Activated CD4-positive, alpha-beta memory T cell treated with anti-CD3 and anti-CD28 coated beads, Interleukin-2, amount 10 ng/mL, durations not matched to agents 7 days and 5 days (primary cell): ENCODE data around the gene ADAMTSL2. TPM values are rescaled to one million over a fixed set of nuclear protein-coding genes. Genes with fewer than 3 reads are reported as not detected.

ENCODE experiments used
- CTCF ChIA-PET: fragments of 350-600 bp; sonication (Branson Sonifier 250); formaldehyde crosslinking; loops from one replicate; lab custom pipeline; 2021; ENCODE audit warnings: antibody characterized with exemption, inconsistent platforms; lab: Charles Lee
- POLR2A ChIA-PET: fragments of 350-600 bp; sonication (Branson Sonifier 250); formaldehyde crosslinking; loops from one replicate; lab custom pipeline; 2021; ENCODE audit warnings: antibody characterized with exemption; lab: Charles Lee
- DNase-seq: peaks from one replicate; pipeline ENCODE4 v3.0.0-alpha.2; 2020
- H3K27ac Mint-ChIP-seq: one replicate; pipeline ENCODE4 v1.8.0; 2021; ENCODE audit warnings: mild to moderate bottlenecking, mixed read lengths
- H3K27me3 Mint-ChIP-seq: one replicate; pipeline ENCODE4 v1.8.0; 2021; ENCODE audit warnings: mixed read lengths
- H3K36me3 Mint-ChIP-seq: one replicate; pipeline ENCODE4 v1.8.0; 2021; ENCODE audit warnings: low read depth, mixed read lengths
- H3K4me1 Mint-ChIP-seq: one replicate; pipeline ENCODE4 v1.8.0; 2021; ENCODE audit warnings: mixed read lengths
- H3K4me3 Mint-ChIP-seq: one replicate; pipeline ENCODE4 v1.8.0; 2021; ENCODE audit warnings: mild to moderate bottlenecking, mixed read lengths
- H3K9me3 Mint-ChIP-seq: one replicate; pipeline ENCODE4 v1.8.0; 2021; ENCODE audit warnings: mixed read lengths
- total RNA-seq, 2 experiments: library from RNA; stranded (reverse); gene quantifications; one replicate each; pipeline ENCODE4 v1.2.3, GENCODE V29; 2021

Gene ADAMTSL2
- total RNA-seq, 2 experiments from 2014 or later, result not detected

DNA sequence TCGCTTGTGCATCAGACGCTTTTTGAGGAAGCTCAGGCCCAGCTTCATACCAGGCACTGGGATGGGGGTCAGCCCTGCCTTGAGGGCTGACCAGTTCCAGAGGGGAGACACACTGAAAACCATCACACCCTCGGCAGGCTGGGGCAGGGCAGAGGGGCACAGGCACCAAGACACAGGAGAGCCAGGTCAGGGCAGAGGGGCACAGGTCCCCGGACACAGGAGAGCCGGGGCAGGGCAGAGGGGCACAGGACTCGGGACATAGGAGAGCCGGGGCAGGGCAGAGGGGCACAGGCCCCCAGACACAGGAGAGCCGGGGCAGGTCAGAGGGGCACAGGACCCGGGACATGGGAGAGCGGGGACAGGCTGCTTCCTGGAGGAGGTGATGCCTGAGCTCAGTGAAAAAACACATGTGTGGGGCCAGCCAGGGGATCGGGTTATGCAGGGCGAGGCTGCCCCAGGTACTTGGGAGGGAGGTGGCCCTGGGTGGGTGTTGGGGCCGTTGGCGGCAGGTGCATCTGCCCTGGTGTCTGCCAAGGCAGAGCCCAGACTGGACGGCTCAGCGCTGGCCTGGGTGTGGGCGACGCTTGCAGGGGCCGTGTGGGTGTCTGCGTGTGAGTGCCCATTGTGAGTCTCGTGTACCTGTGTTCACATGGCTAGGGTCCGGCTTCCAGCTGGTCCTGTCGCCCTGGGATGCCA is 40.5 kb upstream of the ADAMTSL2 start:
- ChIA-PET CTCF (no interaction called here), POLR2A (interaction anchor here (1.0 kb wide), 1 partner anchor 15 kb away, joined by 3 read pairs; the partner anchor contains the start of gene SLC2A6)
- no peak overlapping the region for H3K27ac Mint-ChIP-seq
- H3K27me3 Mint-ChIP-seq, result peaks cover 3% of the 10 kb centered on the region
- H3K36me3 Mint-ChIP-seq, result no peaks in the 10 kb centered on the region
- no peak overlapping the region for H3K4me3 Mint-ChIP-seq
- no peak for DNase-seq
- peaks cover 3% of the 10 kb centered on the region for H3K9me3 Mint-ChIP-seq
- H3K4me1 Mint-ChIP-seq, result no peaks in the 10 kb centered on the region

DNA sequence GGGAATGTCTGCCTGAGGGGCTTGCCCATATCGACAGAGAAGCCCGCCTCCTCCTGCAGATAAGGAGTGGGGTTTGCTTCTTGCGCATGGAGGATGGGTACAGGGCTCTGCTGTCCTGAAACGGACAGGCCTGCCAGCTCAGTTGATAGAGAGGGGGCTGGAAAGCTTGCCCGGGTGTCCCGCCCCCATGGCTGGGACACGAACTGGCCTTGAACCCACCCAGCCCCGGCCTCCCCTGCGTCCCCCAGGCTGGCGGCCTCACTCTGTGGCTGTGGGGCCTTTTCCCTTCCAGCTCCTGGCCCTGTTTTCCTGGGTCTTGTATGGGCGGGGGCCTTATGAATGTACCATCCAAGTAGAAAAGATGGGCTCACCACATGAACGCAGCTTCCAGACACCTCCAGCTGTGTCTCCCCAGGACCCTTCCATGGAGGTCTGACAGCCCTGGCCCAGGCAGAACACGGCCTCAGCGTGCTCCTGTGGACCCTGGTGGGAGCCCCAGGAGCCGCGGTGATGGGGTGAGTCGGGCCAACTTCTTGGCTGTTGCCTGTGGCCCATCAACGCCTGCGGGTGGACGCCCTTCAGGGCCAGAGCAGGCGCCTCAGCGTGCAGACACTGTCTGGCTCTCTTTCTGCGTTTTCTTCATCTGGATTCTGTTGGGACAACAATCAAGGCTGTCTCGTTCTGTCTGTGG is 39.7 kb upstream of the ADAMTSL2 start:
- no peaks in the 10 kb centered on the region for H3K36me3 Mint-ChIP-seq
- ChIA-PET POLR2A (interaction anchor here (1.0 kb wide), 1 partner anchor 16 kb away, joined by 3 read pairs; the partner anchor contains the start of gene SLC2A6), CTCF (no interaction called here)

DNA sequence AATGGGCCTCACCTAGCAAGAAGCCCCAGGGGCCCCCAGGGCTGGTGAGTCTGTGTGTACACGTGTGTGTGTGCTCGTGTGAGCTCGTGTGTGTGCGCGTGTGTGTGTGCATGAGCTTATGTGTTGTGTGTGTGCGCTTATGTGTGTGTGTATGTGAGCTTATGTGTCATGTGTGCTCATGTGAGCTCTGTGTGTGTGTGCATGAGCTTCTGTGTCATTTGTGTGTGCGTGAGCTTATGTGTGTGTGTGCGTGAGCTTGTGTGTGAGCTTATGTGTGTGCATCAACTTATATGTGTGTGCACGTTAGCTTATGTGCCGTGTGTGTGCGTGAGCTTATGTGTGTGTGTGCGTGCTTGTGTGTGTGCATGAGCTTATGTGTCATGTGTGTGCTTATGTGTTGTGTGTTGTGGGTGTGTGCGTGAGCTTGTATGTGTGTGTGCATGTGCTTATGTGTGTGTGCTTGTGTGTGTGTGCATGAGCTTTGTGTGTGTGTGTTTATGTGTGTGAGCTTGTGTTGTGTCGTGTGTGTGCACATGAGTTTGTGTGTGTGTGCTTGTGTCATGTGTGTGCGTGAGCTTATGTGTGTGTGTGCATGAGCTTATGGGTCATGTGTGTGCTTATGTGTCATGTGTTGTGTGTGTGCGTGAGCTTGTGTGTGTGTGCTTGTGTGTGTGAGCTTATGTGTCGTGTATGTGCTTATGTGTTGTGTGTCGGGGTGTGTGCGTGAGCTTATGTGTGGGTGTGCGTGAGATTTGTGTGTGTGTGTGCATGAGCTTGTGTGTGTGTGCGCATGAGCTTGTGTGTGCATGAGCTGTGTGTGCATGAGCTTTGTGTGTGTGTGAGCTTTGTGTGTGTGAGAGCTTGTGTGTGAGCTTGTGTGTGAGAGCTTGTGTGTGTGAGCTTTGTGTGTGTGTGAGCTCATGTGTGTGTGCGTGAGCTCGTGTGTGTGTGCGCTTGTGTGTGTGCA is 38.9 kb upstream of the ADAMTSL2 start:
- no peak for DNase-seq
- H3K36me3 Mint-ChIP-seq, result no peaks in the 10 kb centered on the region
- H3K4me1 Mint-ChIP-seq, result no peaks in the 10 kb centered on the region
- peaks cover 3% of the 10 kb centered on the region for H3K9me3 Mint-ChIP-seq
- CTCF ChIA-PET, result interaction anchor here (0.9 kb wide), 1 partner anchor 9 kb away, joined by 5 read pairs; no protein-coding TSS in a partner anchor
- no peak overlapping the region for H3K4me3 Mint-ChIP-seq
- POLR2A ChIA-PET, result no interaction called here
- H3K27me3 Mint-ChIP-seq, result peaks cover 4% of the 10 kb centered on the region
- no peak overlapping the region for H3K27ac Mint-ChIP-seq

More for the DNA sequence above, 39.7 kb upstream of the ADAMTSL2 start:
- Mint-ChIP-seq H3K4me1 (no peaks in the 10 kb centered on the region), H3K27ac (no peak overlapping the region), H3K27me3 (peaks cover 1% of the 10 kb centered on the region), H3K4me3 (no peak overlapping the region), H3K9me3 (peaks cover 3% of the 10 kb centered on the region)
- no peak for DNase-seq

DNA sequence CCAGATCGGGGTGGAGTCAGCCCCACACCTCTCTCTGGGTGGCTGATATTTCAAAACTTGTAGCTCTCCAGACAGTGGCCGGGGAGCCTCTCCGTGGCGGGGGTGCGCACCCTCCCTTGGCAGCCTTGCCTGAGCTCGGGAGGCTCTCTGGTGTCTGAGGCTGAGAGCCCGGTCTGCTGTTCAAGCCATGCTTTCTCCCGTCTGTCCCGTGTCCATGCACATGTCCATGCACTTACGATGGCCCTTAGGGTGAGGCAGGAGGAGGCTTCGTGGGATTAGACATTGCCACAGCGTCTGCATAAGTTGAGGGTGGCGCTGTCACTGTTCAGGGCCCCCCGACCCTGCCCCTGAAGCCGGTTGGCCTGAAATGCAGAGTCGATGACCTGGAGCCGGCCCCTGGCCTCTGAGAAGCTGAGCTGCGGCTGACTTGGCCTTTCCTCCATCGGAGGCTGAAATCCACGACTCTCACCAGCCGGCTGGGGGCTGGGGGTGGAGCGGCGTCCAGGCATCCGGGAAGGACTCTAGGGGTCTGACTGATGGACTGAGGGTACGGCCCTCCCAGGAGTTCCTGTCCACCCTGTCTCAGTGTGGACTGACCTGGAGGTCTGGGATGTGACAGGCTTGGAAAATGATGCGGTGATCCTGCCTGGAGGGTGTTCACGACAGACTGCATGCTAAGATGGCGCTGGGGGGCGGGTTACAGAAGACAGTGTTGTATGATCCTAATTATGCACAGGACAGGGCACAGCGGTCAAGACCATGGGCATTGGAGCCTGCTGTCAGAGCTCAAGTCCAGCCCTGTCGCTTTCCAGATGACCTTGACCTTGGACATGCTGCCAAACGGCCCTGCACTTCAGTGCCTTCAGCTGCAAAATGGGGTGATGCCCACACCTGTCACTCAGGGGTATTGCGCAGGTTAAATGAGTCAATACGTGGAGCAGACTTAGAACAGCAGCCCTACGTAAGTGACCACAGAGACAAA is 37.4 kb upstream of the ADAMTSL2 start:
- ChIA-PET CTCF (no interaction called here), POLR2A (no interaction called here)
- Mint-ChIP-seq H3K9me3 (peaks cover 15% of the 10 kb centered on the region), H3K27me3 (peaks cover 10% of the 10 kb centered on the region), H3K4me1 (no peaks in the 10 kb centered on the region), H3K27ac (no peak overlapping the region), H3K4me3 (no peak overlapping the region), H3K36me3 (peaks cover 4% of the 10 kb centered on the region)
- no peak for DNase-seq

DNA sequence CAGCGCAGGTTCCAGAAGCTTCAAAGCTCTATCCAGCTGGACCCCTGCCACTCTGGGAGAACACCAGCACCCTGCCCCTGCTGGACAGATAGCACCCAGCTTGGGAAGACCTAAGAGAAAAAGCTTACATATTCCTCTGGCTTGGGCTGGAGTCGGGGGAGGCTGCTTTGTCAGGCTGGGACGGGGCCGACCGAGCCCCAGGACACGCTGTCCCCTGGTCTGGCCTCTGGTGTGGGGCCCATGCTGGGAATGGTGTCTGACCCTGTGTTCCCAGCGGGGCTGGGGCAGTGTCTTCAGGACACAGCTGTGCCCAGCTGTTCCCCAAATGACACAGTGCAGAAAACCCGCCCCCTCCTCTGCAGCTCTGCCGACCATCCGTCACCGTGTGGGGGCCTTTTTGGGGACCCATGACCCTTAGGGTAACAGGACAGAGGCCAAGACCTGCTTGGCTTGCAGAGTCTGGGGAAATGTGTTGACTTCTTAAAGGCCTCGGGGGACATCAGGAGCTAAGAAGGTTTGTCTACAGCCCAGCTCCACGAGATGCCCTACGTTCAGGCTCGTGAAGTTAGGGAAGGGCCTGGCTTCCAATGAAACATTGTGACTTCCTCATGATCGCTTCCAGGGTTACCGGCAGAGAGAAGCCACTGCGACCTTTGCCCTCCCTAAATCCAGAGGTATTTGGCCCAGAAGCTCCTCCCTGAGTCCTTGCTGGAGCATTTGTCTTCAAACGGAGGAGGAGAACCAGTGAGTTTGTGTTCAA is 35.2 kb upstream of the ADAMTSL2 start:
- Mint-ChIP-seq H3K9me3 (peaks cover 20% of the 10 kb centered on the region), H3K27me3 (peaks cover 10% of the 10 kb centered on the region), H3K27ac (no peak overlapping the region), H3K36me3 (peaks cover 4% of the 10 kb centered on the region), H3K4me1 (no peaks in the 10 kb centered on the region), H3K4me3 (no peak overlapping the region)
- ChIA-PET CTCF (no interaction called here), POLR2A (no interaction called here)
- DNase-seq, result no peak

DNA sequence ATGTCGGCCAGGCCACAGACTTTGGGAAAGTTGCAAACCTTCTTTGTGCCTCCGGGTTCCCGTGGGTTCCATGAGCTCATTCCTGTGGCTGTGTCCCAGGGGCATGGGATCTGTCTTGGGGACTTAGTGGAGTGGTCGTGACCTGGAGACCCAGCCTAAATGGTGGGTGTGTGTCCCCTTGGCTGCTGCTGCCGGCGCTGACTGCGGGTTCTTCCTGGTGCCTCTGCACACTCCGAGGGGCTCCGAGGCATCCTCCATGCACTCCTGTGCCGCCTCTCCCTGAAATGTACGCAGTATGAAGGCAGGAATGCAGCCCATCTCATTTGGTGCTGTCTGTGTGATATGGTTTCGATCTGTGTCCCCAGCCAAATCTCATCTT is 34.6 kb upstream of the ADAMTSL2 start:
- ChIA-PET CTCF (no interaction called here), POLR2A (no interaction called here)
- Mint-ChIP-seq H3K27ac (no peak overlapping the region), H3K4me3 (no peak overlapping the region), H3K4me1 (no peaks in the 10 kb centered on the region), H3K9me3 (peaks cover 20% of the 10 kb centered on the region), H3K36me3 (peaks cover 4% of the 10 kb centered on the region), H3K27me3 (peaks cover 10% of the 10 kb centered on the region)
- DNase-seq, result no peak

DNA sequence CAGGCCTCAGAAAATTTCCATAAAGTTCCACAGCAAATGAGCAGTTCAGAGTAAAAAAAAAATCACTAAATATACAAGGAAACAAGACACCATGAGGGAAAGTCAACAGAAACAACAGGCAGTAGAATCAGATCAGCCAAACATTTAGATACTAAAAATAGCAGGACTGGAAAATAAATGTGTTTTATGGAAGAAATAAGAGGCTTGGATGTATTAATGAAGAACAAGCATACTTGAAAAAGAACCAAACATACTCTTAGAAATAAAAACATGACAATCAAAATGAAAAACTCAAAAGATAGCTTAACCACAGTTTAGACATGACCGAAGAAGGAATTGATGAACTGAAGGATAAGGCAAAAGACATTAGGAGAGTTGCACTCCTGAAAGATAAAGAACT is 32.4 kb upstream of the ADAMTSL2 start:
- CTCF ChIA-PET, result no interaction called here
- Mint-ChIP-seq H3K36me3 (peaks cover 4% of the 10 kb centered on the region), H3K4me3 (no peak overlapping the region), H3K4me1 (no peaks in the 10 kb centered on the region), H3K27ac (no peak overlapping the region), H3K9me3 (peaks cover 20% of the 10 kb centered on the region), H3K27me3 (peaks cover 10% of the 10 kb centered on the region)
- POLR2A ChIA-PET, result no interaction called here
- DNase-seq, result no peak

DNA sequence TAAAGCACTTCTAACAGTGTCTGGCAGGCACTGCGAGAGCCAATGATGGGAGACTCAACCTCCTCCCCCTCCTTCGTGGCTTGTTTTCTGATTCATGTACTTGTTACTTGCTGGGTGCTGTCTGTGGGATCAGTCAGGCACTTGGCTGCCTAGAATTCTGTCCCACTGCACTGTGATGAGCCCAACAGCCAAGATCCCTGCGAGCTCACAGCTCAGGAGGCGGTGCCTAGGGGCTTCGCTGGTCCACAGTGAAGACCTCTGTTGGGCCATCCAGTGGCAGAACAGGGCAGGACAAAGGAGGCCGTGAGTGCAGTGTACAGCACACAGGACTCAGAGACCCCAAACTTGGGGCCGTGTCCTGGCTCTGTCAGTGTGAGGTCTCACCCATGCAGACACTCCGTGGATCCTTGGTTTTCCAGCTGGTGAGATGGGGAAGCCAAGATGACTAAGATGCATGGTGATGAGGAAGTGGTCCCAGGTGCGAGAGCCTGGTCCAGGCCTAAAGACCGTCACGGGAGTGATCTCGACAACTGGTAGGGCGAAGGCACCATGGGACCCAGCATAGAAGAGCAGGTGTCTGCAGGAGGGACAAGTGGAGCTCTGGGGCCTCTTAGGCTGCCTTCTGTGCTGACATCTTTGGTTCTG is 29.2 kb upstream of the ADAMTSL2 start:
- ChIA-PET POLR2A (no interaction called here), CTCF (no interaction called here)
- H3K27ac Mint-ChIP-seq, result no peak overlapping the region
- H3K36me3 Mint-ChIP-seq, result peaks cover 4% of the 10 kb centered on the region
- H3K4me3 Mint-ChIP-seq, result no peak overlapping the region
- peaks cover 6% of the 10 kb centered on the region for H3K27me3 Mint-ChIP-seq
- H3K9me3 Mint-ChIP-seq, result peaks cover 17% of the 10 kb centered on the region
- peaks cover 7% of the 10 kb centered on the region for H3K4me1 Mint-ChIP-seq
- no peak for DNase-seq

DNA sequence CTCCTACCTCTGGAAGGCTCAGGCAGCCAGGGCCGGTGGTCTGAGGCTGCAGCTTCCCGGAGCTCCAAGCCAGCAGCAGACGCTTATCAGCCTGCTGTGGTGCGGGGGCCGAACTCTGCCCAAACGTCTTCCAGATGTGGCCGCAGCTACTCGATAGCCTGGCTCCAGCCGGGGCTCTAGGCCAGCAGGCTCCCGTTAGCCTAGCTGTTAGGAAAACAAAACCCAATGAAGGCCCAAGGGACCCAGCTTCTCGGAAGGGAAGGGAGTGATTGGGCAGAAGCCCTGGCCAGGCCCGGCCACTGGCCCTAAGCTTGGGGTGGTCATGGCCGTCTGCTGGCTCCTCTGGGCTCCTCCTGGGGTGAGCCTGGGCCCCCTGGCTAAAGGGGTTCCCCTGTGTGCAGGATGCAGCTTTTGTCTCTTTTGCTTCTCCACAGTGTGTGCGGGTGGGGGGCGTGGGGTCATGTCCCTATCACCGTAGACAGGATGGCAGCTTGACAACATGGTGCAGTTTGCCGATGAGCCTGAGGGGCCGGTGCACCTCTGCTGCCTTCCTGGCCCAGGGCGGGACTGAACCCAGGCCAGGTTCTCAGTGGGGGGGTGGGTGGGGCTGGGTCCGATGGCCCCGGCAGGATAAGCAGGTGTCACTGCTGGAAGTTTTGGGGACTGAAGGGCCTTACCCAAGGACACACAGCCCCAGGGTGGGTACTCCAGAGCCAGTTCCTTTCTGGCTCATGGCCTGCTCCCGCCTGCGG is 28.4 kb upstream of the ADAMTSL2 start:
- peaks cover 14% of the 10 kb centered on the region for H3K9me3 Mint-ChIP-seq
- POLR2A ChIA-PET, result no interaction called here

DNA sequence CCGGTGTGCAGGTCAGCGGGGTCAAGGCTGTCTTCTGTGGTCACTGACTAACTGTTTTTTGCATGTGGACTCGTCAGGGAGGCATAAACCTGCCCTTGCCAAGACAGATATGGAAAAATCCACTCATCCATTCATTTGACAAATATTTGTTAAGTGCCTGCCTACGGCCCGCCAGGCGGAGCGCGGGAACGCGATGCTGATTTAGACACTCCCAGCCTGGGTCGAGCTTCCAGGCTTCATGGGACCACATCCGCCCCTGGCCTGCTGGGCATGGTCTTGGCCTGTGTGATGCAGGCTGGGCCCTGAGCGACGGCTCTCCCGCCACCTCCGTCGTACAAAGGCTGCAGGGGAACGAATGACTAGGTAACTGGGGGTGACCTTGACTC is 27.9 kb upstream of the ADAMTSL2 start:
- Mint-ChIP-seq H3K27ac (no peak overlapping the region), H3K4me1 (peaks cover 7% of the 10 kb centered on the region), H3K9me3 (peaks cover 9% of the 10 kb centered on the region), H3K4me3 (no peak overlapping the region), H3K36me3 (no peaks in the 10 kb centered on the region), H3K27me3 (no peaks in the 10 kb centered on the region)
- ChIA-PET POLR2A (no interaction called here), CTCF (no interaction called here)
- DNase-seq, result no peak

More for the DNA sequence above, 28.4 kb upstream of the ADAMTSL2 start:
- Mint-ChIP-seq H3K4me1 (peaks cover 7% of the 10 kb centered on the region), H3K27me3 (peaks cover 5% of the 10 kb centered on the region), H3K27ac (no peak overlapping the region), H3K36me3 (peaks cover 4% of the 10 kb centered on the region), H3K4me3 (no peak overlapping the region)
- CTCF ChIA-PET, result no interaction called here
- no peak for DNase-seq
